Activated CD4-positive, alpha-beta T cell treated with anti-CD3 and anti-CD28 coated beads, Interleukin-10, Interleukin-2, amounts not matched to agents 100 ng/mL and 50 ng/mL, durations not matched to agents 16 hours and 8 hours (primary cell): ENCODE data around the gene EML1.

Experiments
- DNase-seq: peaks from one replicate; pipeline ENCODE4 v3.0.0-alpha.2; 2020

Gene EML1

GRCh38 chr14:99910337-99911309 lies 117.4 kb downstream of the EML1 start:
- DNase-seq: no peak

- no peak for DNase-seq
Measured at GRCh38 chr14:99915305-99916090, 122.3 kb downstream of the EML1 start.

GRCh38 chr14:99916091-99916383 lies 122.8 kb downstream of the EML1 start:
- no peak for DNase-seq

- DNase-seq: no peak
Measured at GRCh38 chr14:99918781-99919180, 125.6 kb downstream of the EML1 start.

- DNase-seq: no peak
Measured at GRCh38 chr14:99921425-99921824, 128.2 kb downstream of the EML1 start.

GRCh38 chr14:99924379-99924778 lies 131.2 kb downstream of the EML1 start:
- no peak for DNase-seq

- DNase-seq: no peak
Measured at GRCh38 chr14:99925471-99925870, 132.3 kb downstream of the EML1 start.

- DNase-seq: no peak
Measured at GRCh38 chr14:99928963-99929362, 135.8 kb downstream of the EML1 start.

GRCh38 chr14:99929601-99930000 lies 136.4 kb downstream of the EML1 start:
- DNase-seq: no peak

- DNase-seq: peak; percentile 85
Measured at GRCh38 chr14:99930420-99931274, 137.4 kb downstream of the EML1 start.

GRCh38 chr14:99931308-99931707 lies 138.1 kb downstream of the EML1 start:
- DNase-seq: no peak

- no peak for DNase-seq
Measured at GRCh38 chr14:99936056-99936455, 142.8 kb downstream of the EML1 start.

- no peak for DNase-seq
Measured at GRCh38 chr14:99936738-99937474, 143.7 kb downstream of the EML1 start.

GRCh38 chr14:99937475-99938244 lies 144.4 kb downstream of the EML1 start:
- DNase-seq: no peak

- no peak for DNase-seq
Measured at GRCh38 chr14:99938376-99938775, 145.2 kb downstream of the EML1 start.

GRCh38 chr14:99938896-99939295 lies 145.7 kb downstream of the EML1 start:
- no peak for DNase-seq

- no peak for DNase-seq
Measured at GRCh38 chr14:99939421-99939820, 146.2 kb downstream of the EML1 start.

- no peak for DNase-seq
Measured at GRCh38 chr14:99940064-99940463, 146.9 kb downstream of the EML1 start.

- no peak for DNase-seq
Measured at GRCh38 chr14:99941211-99941610, 148.0 kb downstream of the EML1 start.

- DNase-seq: no peak
Measured at GRCh38 chr14:99943620-99944019, 150.4 kb downstream of the EML1 start.

- DNase-seq: no peak
Measured at GRCh38 chr14:99944241-99944651, 151.0 kb downstream of the EML1 start.
